Activated T-helper 9 cell treated with anti-CD3 and anti-CD28 coated beads, Interleukin-2, amount 50 U/mL, for 16 hours (primary cell): ENCODE measurements around the gene INKA2.

Experiments used
- DNase-seq: peaks from one replicate; pipeline ENCODE4 v3.0.0-alpha.2; 2020; ENCODE audit warnings: low read depth

The INKA2 gene

DNA sequence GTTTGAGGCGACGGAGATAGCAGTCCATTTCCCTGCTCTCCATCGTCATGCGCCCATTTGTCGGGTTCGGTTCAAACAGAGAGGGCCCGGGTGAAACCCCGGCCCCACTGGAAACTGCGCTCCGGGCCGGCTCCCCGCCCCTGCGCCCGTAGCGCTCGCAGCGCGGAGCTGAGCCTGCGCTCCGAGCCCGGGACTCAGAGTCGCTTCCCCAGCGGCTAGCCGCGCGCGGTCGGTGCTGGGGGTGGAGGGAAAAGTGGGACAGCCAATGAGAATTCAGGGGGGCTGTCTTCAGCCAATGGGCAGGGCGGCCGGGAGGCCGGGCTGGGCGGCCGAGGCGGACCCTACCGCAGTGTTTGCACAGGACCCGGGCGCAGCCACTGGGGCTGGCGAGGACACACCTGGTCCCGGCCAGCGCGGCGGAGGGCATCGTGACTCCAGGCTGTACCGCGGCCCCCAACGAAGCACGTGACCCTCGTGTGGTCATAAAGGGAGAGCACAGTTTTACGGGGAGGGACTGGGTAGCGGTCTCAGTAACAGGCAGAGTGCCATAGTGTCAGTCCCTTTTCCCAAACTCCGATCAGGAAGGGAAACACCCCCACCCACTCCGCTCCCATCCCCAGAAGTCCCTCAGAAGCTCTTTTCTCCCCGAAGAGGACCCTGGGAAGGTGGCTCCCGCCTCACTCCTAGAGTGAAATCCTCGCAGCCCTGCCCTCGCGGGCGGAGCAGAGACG, at the start of gene INKA2:
INKA2 (minus strand) TSS at position 202 of the 731 bp plus-strand sequence; CDS start at position 49, 153 bp downstream.
- peak; percentile 61 for DNase-seq

DNA sequence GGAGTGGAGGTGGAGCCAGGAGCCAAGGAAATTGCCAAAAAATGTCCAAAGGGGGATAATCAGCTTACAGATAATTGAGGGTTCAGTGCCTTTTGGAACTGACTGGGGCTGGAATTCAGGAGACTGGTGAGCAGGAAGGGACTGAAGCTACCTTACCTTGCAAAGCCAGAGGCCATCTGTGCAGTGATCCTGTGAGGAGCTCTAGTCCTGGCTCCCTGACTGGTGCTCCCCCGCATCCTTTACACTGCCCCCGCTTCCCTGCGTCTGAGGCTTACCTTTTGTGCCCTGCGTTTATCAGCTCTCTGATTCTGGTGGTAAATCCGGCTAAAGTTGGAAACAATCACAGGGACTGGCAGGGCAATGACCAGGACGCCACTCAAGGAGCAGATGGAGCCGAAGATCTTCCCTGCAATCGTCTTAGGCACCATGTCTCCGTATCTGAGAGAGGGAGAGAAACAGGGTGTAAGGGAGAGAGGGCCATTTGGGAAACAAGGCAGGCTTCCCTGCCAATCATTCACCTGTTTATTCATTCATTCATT, 47.5 kb upstream of the INKA2 start:
- no peak for DNase-seq

DNA sequence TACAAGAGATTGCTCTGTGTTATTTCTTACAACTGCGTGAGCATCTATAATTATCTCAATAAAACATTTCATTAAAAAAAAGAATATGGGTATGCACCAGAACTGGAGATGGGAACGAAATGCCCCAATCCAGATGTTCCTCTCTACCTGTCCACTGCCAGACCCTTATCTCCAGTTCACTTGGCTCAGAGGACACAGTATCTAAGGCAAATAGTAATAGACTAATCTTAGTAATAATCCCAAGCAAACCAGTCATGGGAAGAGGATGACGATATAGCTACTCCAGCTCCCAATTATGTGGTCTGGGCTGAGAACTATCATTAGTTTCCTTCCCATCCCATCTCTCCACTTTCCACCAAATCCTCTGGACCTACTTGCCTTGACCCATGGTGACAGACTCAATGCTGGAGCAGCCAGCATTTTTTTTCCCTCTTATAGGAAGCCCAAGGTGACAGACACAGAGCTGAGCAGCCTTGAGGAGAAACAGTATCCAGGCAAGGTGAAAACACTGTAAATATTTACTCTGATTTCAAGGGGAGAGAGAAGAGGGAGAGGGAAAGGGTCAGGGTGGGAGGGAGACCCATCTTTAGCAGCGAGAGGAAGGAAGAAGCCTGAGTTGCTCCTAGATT, 45.2 kb upstream of the INKA2 start:
- DNase-seq = no peak

DNA sequence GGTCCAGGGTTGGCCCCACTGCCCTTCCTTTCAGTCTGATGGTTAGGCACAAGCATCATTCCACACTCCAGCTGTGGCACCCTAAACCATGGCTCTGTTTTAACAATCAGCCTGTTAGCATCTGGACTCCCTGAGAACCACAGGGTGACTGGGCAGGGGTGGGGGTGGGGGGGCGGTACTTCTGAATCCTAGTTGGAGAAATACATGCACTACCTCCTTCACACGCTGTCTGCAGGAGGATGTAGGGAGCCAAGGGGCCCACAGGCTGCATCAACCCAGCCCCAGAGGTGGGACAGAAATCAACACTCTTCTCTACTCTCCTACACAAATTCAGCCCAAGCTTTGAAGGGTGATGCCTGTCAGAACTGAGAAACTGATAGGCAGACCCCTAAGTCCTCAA, 40.4 kb upstream of the INKA2 start:
- DNase-seq = no peak

DNA sequence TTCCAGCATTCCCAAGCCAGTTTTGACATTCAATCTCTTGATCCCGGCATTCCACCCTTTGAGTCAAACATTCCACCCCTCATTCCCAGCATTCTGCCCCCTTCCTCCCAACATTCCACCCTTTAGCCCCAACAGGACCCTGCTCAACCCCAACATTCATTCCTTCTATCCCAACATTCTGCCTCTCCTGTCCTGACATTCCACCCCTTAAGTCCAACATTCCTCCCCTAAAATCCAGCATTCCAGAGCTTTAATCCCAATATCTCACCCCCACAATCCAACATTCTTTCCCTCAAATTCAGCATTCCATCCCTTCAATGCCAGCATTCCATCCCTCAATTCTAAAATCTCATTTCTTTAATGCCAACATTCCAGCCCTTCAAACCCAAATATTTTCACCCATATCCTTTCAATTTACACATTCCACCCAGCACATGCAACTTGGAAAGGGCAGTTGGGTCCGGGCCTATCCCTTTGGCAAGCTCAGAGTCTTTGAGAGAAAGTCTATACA, 39.4 kb upstream of the INKA2 start:
- no peak for DNase-seq

DNA sequence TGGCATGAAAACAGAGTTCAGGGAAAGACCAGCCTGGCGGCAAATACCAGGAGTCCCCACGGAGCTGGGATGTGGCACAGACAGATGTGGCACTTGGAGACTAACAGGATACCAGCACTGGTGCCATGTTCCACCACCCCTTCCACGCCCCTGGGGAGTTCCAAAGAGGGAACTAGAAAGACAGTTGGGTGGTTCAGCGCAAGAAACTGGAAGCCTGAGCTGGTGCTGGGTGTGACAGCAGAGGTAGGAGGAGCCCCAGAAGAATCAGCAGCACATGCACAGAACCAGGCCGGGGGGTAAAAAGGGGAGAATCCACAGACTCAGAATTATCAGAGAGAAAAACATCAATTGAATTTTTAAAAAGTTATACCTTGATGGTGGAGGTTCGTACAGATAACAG, 38.9 kb upstream of the INKA2 start:
- DNase-seq = no peak

DNA sequence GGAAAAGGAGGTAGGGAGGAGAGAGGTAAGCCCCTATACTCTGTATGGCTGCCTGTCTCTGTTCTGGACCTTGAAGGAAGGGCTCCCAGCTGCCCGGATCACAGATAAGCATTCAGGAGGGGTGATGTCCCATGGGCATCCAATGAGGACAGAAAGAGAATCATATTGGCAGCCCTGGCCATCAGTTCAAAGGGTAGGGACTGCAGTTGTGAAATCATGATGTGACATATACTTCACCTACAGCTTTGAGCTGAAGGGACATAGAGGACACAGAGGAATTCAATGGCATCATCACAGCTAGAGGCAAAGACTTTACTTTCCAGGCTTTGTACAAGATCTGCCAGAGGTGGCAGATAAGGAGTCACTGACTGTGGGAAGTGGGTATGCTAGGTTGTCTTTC, 38.1 kb upstream of the INKA2 start:
- DNase-seq = no peak

DNA sequence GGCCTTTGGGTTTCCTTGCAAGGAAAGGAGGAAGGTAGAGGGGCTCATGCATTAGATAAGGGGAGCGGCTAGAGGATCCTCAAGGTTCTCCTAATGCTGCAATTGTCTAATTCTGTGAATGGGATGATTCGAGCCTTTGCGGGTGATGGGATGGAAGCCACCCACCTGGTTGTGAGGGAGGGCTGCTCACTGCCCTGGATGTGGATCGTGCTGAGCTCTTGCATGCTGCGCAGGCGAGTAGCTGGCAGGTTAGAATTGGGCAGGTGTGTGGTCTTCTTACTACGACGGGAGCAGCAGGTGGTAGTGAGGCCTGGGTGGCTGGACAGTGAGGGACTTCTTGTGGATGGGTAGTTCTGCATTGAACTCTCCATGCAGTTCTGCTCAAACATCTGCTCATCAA, 37.7 kb upstream of the INKA2 start:
- no peak for DNase-seq

DNA sequence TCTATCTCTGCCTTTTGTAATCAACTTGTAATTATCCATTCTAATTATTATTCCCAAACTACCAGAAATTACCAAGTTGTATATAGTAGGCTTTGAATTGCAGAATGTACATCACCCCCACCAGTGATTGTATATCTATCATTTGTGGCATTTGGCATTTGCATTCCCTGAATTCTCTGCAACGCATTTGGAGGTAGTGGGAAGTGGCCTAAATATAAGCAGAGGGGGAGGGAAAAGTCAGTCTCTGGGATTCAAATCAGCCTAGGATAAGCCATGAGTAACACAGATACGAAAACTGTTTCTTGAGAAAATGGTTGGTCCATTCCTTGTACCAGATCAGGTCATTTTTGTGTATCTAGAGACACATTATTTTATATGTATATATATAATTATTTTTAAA, 37.2 kb upstream of the INKA2 start:
- no peak for DNase-seq

DNA sequence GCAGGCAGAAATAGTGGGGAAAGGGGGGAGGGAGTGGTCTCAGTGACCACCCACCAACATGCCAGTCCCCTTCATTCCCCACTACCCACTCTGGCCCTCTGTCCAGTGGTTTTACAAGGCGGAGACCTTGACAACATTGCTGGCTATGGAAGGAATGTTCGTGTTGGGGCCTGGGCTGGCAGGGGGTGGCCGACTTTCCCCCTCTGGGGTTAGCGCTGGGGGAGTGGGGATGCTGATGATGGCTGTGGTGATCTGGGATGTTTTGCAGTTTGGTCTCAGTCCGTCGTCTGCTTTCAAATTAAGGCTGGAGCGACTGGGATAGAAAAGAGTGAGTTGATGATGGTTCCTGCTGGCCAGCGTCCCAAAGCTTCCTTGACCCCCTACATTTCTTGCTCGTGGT, 36.8 kb upstream of the INKA2 start:
- no peak for DNase-seq

DNA sequence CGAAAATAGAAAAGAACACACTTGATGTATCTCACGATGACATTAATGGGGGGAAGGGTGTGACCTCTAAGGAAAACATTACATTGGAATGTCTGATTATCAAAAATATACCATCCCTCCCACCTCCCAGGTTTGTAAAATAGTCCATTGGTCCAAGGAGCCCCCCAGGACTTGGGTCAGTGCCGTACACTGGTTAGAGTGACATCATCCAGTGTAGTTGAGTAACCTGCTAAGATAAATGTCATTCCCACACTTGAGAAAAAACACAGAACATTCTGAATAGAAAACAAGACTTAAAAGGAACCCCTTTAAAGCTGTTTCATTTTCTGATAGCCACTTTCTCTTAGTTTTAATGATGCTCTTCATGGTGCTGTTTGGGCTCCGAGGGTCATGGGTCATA, 31.7 kb upstream of the INKA2 start:
- DNase-seq = no peak

DNA sequence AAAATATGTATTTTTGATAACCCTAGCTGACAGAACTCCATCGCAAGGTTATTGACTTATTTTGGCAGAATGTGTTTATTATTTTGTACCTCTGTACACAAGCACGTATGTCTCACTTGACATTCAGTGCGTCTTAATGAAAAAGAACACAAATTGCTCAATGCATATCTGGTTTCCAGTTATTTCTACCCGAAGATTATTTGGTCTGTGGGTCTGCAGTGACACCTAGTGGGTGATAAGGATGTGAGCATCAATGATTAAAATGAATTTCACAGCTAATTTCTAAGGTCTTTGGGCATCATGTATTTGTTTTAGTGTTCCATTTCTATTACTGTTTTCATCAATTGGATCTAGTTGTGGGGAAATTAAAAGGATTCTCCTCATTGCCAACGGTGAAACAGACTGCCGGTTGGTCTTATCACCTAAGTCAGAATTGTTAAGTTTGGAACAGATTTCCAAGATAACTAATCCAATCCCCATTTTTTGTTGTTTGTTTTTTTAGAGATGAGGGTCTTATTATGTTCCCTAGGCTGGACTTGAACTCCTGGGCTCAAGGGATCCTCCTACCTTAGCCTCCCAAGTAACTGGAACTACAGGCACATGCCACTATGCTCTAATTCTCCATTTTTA, 30.4 kb upstream of the INKA2 start:
- DNase-seq = peak; percentile 10

DNA sequence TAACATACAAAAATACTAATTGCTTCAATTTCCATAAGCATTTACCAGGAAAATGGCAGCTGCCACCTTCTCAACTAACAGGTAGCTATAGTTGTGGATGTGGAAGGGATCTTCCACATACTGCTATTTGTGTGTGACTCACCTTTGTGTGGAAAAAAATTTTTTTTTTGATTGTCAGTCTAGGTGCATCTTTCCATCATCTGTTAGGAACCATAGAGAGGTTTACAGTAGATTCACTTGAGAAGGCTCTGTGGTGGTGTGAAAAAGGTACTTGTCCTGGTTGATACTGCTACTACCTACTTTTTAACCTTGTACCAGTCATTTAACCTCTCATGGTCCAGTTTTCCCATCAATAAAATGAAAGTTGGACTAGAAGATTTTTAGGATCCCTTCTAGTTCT, 29.4 kb upstream of the INKA2 start:
- DNase-seq = no peak

DNA sequence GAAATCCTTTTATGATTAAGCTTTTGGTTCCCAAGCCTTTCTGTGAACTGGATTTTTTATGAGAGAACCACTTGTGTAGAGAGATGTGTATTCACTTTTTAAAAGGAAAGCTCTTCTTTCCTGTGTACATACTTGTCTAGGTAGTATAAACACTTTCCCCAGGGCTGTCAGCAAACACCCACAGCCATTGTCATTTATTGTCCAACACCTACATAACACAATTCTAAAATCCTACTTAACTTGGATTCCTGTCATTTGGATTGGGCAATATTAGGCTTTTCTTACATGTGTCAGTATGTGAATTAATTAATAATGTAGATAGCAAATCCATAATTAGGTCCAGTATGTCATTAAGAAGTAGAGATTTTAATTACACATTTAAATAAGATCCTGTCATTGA, 28.8 kb upstream of the INKA2 start:
- no peak for DNase-seq

DNA sequence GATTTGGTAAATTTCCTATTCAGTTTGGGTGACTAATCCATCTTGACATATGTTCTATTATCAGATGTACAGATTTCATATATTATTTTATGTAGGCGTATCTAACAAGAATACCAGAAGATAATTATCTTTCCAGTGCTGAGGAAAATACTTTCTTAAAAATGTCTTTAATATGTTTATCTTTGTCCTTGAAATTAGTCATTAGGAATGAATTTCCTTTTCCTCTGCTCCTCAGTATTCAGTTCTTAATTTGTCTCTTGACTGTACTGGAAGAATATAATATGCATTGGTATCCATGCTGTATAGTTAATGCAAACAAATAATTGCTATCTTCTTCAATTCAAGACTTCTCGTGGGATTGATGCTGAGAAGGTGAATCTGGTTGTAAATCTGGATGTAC, 23.1 kb upstream of the INKA2 start:
- no peak for DNase-seq

DNA sequence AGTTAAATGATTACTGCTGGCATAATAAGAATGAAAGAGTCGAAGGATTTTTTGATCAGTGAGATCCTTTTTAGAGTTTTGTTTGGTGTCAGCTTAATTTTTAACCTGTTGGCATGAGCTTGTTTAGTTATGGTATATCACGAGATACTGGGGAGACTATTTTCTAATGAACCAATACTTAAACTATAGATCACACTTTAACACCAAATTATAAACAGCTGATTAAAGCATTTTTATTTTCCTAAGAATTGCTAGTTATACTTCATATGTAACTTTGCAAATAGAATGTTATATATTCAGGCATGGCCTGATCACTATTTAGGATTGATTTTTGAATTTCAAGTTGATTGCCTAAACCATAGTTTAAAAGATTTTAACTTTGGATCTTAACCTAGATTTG, 22.5 kb upstream of the INKA2 start:
- DNase-seq = no peak

DNA sequence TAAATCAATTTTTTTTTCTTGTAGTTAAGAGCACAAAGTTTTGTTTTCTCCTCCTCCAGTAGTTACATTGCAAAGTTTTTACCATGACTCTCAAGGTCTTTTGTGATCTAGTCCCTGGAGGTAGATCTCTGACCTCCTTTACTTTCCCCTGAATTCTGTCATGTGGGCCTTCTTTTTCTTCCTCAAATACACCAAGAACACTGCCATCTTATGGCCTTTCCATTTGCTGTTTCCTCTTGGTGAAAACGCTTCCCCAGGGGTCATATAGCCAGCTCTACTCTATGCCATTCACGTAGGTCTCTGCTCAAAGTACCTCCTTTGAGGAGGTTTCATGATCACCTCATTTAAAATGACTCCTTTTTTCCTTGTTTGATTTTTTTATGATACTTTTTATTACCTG, 19.2 kb upstream of the INKA2 start:
- DNase-seq = no peak

DNA sequence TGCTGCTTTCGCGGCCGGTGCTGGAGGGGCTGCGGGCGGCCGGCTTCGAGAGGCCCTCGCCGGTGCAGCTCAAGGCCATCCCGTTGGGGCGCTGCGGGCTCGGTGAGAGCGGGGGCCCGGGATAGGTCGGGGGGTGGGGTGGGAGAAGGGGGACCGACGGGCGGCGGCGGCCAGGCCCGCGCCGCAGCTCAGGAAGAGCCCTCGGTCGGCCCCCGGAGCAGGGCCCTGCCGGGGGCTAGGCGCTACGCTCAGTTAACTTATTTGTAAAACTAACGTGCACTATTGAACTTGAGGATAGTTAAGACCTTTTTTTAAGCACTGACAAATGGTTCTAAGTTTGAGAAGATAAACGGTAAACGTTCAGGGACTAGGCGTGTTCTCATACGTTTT, 16.9 kb upstream of the INKA2 start:
- DNase-seq = no peak

DNA sequence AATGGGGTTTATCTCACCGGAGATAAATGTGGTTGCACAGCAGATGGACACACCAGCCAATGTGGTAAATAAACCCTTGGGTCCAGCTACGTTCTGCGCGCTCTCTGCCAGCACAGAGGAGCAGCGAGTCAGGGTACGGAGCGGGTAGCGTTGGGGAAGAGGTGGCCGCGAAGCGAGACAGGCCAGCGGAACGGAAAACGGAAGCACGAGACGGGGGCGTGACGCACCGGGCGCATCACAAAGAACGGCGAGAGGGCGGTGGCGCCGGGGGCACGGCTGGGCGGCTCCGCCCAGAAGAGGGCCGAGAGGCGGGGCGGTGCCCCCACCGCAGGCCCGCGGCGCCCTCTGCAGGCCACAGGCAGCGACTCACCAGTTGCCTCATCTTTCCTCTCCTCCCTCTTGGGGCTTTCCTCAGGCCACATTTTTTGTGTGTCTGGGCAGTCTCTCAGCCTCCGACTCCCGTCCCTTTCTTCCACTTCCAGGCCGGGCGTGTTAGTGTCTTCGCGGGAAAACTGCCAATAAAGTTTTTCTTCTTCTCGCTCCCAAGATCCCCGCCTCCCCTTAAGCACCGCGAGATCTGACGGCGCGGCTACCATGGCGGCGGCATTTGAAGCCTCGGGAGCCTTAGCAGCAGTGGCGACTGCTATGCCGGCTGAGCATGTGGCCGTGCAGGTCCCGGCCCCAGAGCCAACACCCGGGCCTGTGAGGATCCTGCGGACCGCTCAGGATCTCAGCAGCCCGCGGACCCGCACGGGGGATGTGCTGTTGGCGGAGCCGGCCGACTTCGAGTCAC, 16.3 kb upstream of the INKA2 start, which contains the start of gene DDX20:
DDX20 (plus strand) TSS at position 571 of the 793 bp plus-strand sequence; CDS start at position 595, 24 bp downstream.
- peak; percentile 90 for DNase-seq

DNA sequence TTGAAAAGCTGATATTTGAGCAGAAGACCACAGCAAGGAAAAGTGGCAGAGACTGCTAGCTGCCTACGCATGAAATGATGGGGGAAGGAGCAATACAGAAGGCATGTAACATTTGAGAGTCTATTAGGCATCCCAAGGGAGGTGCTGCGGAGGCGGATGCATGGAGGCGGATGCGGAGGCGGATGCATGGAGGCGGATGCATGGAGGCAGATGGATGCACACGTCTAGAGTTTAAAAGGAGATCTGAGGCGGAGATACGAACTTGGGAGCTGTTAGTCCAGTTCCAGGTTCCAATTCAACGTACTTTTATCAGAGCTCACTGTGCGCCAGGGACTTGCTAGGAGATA, 15.8 kb upstream of the INKA2 start:
- peak; percentile 12 for DNase-seq

DNA sequence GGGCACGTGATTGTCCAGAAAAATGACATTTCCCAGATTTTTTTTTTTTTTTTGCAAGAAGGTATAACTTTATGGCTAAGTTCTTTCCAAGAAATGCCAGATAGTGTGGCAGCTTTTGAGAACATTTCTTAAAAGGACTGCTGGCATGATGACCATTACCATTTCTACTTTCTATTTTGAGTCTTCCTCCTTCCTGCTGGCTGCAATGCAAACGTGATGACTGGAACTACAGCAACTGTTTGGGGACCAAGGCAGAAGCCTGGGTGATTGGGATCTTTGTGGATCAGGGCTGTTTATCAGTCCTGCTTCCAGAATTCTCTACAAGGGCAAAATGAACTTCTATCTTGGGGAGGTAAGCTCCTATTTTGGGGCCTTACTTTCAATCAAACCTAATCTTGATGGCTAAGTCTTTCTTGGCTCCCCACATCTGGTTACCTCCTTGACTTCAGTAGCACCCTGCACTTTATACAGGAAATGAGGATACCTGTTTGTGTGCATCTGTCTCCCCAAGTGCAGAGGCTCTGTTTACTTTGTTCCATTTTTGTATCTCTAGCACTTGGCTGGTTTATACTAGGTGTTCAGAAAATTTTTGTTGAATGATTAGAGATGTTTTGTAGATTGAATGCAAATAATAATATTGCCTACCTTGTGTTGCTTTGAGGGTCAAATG, 12.8 kb upstream of the INKA2 start:
- DNase-seq = no peak

DNA sequence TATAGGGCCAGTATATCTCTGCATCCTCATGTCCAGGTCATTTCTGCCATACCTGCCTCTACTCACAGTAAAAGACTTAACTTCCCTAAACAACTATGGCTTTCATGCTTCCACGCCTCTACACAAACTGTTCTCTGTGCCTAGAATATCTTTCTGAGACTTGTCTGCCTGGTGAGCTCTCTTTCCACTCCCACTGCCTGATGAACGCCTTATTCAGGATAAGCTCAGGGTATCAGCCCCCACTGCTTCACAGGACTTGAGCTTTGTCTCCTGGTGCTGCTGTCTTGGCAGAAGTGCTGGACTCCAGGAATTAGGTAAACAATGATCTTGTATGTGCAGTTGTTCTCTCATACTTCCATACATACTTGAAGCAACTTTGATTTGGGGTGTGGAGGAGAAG, 11.7 kb upstream of the INKA2 start:
- DNase-seq = no peak
